ENCODE results near the gene PRTFDC1. TPM values are rescaled to one million over a fixed set of nuclear protein-coding genes. Genes with fewer than 3 reads are reported as not detected.

Gene PRTFDC1
- polyA plus RNA-seq, 1 donor (not counting 4 experiments of a cell fraction or from before 2014, with no cell fraction given), result 2.2 TPM

- Histone ChIP-seq H3K4me2 (ENCODE audit: control insufficient read depth, extremely low read depth, insufficient read depth, low read depth, low read length) (no peak overlapping the region), H3K79me2 (ENCODE audit: control insufficient read depth, insufficient read depth, low read length) (no peaks in the 10 kb centered on the region), H3K36me3 (ENCODE audit: control insufficient read depth in 2 of 2, extremely low read depth in 1 of 2, insufficient read depth in 2 of 2, low read length in 2 of 2) (no peaks in the 10 kb centered on the region), H2AFZ (ENCODE audit: control insufficient read depth, low read length) (no peak overlapping the region), H3K4me1 (ENCODE audit: control insufficient read depth, extremely low read depth, insufficient read depth, low read length) (peaks cover 20% of the 10 kb centered on the region), H3K4me3 (ENCODE audit: control insufficient read depth in 2 of 3, extremely low read depth in 1 of 3, insufficient read depth in 2 of 3, low read depth in 1 of 3, low read length in 3 of 3) (no peak overlapping the region), H3K9ac (ENCODE audit: control insufficient read depth, extremely low read depth, insufficient read depth, low read length) (no peak overlapping the region), H3K9me1 (ENCODE audit: control insufficient read depth, extremely low read depth, insufficient read depth, low read length) (no peaks in the 10 kb centered on the region), H3K27me3 (ENCODE audit: control insufficient read depth, extremely low read depth, insufficient read depth, low read length) (no peaks in the 10 kb centered on the region), H4K20me1 (ENCODE audit: control insufficient read depth, extremely low read depth, insufficient read depth, low read length) (no peaks in the 10 kb centered on the region), H3K9me3 (ENCODE audit: control insufficient read depth, low read depth, low read length) (no peaks in the 10 kb centered on the region), H3K27ac (ENCODE audit: control insufficient read depth, insufficient read depth, low read length) (no peak overlapping the region)
- dilution Hi-C loops (cut with MboI; ENCODE audit: extremely low pct_ligation_motif_present, low sequenced_read_pairs), result no loop called here
- TF ChIP-seq, protein P1, sequence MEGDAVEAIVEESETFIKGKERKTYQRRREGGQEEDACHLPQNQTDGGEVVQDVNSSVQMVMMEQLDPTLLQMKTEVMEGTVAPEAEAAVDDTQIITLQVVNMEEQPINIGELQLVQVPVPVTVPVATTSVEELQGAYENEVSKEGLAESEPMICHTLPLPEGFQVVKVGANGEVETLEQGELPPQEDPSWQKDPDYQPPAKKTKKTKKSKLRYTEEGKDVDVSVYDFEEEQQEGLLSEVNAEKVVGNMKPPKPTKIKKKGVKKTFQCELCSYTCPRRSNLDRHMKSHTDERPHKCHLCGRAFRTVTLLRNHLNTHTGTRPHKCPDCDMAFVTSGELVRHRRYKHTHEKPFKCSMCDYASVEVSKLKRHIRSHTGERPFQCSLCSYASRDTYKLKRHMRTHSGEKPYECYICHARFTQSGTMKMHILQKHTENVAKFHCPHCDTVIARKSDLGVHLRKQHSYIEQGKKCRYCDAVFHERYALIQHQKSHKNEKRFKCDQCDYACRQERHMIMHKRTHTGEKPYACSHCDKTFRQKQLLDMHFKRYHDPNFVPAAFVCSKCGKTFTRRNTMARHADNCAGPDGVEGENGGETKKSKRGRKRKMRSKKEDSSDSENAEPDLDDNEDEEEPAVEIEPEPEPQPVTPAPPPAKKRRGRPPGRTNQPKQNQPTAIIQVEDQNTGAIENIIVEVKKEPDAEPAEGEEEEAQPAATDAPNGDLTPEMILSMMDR (optimal IDR thresholded peaks at IDR 0.05 in 1 of 3, IDR thresholded peaks at IDR 0.05 in 1 of 3, conservative IDR thresholded peaks at IDR 0.05 in 1 of 3; ENCODE audit: extremely low read depth in 1 of 3, insufficient read depth in 2 of 3, low read length in 3 of 3), result no peak
- TF ChIP-seq EZH2 (IDR thresholded peaks at IDR 0.05; ENCODE audit: low read length), result no peak
- FAIRE-seq, result no peak
- no peak for DNase-seq (ENCODE audit: low read depth, low spot score)
Measured at GRCh38 chr10:24872049-24872789, 80.2 kb downstream of the PRTFDC1 start.

DNA sequence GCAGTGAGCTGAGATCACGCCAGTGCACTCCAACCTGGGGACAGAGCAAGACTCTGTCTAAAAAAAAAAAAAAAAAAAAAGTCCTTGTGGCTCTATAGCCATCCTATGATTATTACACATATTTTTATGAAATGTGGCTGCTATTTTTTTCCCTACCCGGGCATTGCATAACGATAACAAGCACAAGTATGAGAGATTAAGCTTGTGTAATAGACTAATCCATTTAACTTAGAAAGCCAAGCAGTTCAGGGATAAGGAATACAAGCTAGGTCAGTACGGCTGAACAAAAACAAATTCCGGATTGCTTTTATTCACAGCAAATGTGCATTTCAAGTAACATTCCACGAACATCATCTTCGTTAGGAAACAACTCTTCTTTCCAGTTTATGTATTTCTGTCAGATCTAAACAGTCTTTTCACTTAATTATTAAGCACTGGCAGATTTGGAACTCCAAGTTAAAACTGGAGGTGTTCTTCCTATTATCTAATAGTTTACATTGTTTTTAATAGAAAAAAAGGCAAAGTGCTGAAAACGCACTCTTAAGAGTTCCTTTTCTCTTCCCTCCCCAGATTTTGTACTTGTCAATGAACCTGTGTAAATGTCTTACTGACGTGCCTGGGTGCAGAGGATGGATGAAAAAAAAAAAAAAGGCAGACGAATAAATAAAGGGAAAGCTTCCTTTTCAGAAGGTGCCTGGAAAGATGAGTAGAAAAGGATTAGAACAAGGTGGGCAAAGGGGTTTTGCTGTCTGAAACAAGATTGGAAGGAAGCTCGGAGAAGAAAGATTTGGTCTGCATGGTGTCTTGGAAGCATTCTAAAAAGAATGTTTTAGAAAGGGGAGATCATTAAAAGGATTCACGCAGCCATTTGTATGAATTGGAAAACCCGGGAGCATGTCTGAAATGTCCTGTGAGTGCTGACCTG, 81.1 kb downstream of the PRTFDC1 start:
- H3K79me2 ChIP-seq (ENCODE audit: control insufficient read depth, insufficient read depth, low read length), result no peaks in the 10 kb centered on the region
- H3K27me3 ChIP-seq (ENCODE audit: control insufficient read depth, extremely low read depth, insufficient read depth, low read length), result no peaks in the 10 kb centered on the region
- H3K27ac ChIP-seq (ENCODE audit: control insufficient read depth, insufficient read depth, low read length), result no peak overlapping the region
- H3K4me2 ChIP-seq (ENCODE audit: control insufficient read depth, extremely low read depth, insufficient read depth, low read depth, low read length), result no peak overlapping the region
- no peaks in the 10 kb centered on the region for H4K20me1 ChIP-seq (ENCODE audit: control insufficient read depth, extremely low read depth, insufficient read depth, low read length)
- H3K36me3 ChIP-seq (ENCODE audit: control insufficient read depth in 2 of 2, extremely low read depth in 1 of 2, insufficient read depth in 2 of 2, low read length in 2 of 2), result no peaks in the 10 kb centered on the region
- H3K9me3 ChIP-seq (ENCODE audit: control insufficient read depth, low read depth, low read length), result no peaks in the 10 kb centered on the region
- no peak overlapping the region for H2AFZ ChIP-seq (ENCODE audit: control insufficient read depth, low read length)
- DNase-seq (ENCODE audit: low read depth, low spot score) (no peak), FAIRE-seq (no peak)
- dilution Hi-C loops (cut with MboI; ENCODE audit: extremely low pct_ligation_motif_present, low sequenced_read_pairs), result no loop called here
- H3K9me1 ChIP-seq (ENCODE audit: control insufficient read depth, extremely low read depth, insufficient read depth, low read length), result no peaks in the 10 kb centered on the region
- TF ChIP-seq EZH2 (IDR thresholded peaks at IDR 0.05; ENCODE audit: low read length), result no peak
- TF ChIP-seq, protein P1 (optimal IDR thresholded peaks at IDR 0.05 in 1 of 3, IDR thresholded peaks at IDR 0.05 in 1 of 3, conservative IDR thresholded peaks at IDR 0.05 in 1 of 3; ENCODE audit: extremely low read depth in 1 of 3, insufficient read depth in 2 of 3, low read length in 3 of 3), result no peak
- H3K4me1 ChIP-seq (ENCODE audit: control insufficient read depth, extremely low read depth, insufficient read depth, low read length), result peaks cover 25% of the 10 kb centered on the region
- H3K4me3 ChIP-seq (ENCODE audit: control insufficient read depth in 2 of 3, extremely low read depth in 1 of 3, insufficient read depth in 2 of 3, low read depth in 1 of 3, low read length in 3 of 3), result no peak overlapping the region
- no peak overlapping the region for H3K9ac ChIP-seq (ENCODE audit: control insufficient read depth, extremely low read depth, insufficient read depth, low read length)
